K562 (cell line): ENCODE measurements around the gene GRIK1. TPM values are rescaled to one million over a fixed set of nuclear protein-coding genes. Genes with fewer than 3 reads are reported as not detected.
A peak's percentile ranks its signal among the peaks of the same experiment; 100 is the strongest.

Experiments used
- CSDE1 ChIP-seq, 2 experiments: fragments of 450-650 bp; IDR thresholded peaks; 2 replicates each; pipeline ENCODE4 v1.6.1; 2016; ENCODE audit warnings: mild to moderate bottlenecking in 1 of 2
- HMG20B ChIP-seq: fragments of 250-450 bp; sonication (Bioruptor Pico); IDR thresholded peaks from 2 replicates; pipeline ENCODE4 v1.5.0; 2021; ENCODE audit warnings: mild to moderate bottlenecking
- PHB2 ChIP-seq: fragments of 450-650 bp; IDR thresholded peaks from 2 replicates; pipeline ENCODE4 v1.6.1; 2017; ENCODE audit warnings: low read depth
- ZC3H8 ChIP-seq: fragments of 450-650 bp; IDR thresholded peaks from 2 replicates; pipeline ENCODE4 v1.6.1; 2017
- ZNF639 ChIP-seq, 2 experiments: fragments of 200-800 bp in 1 of 2; sonication (Bioruptor generic) in 1 of 2; sonication (generic) in 1 of 2; formaldehyde crosslinking in 1 of 2; IDR thresholded peaks in 1 of 2; conservative IDR thresholded peaks in 1 of 2; 2 replicates each; pipeline versions ENCODE4 v1.5.0 to v1.6.1; 2016 to 2020; ENCODE audit warnings: missing compliant biosample characterization in 1 of 2, missing genetic modification characterization in 1 of 2, missing genetic modification reagents in 1 of 2
- polyA plus RNA-seq, 8 experiments: library from polyadenylated mRNA; depleted of rRNA in 4 of 8; stranded (reverse) in 5 of 8; unstranded in 3 of 8; fragments of >200 nt; fragmentation: Nextera tagmentation in 2 of 8; fragmentation: Illumina TruSeq in 1 of 8; extraction: Ambion mirVana in 2 of 8; extraction: Trizol in 1 of 8; gene quantifications; 2 replicates each; pipeline versions ENCODE4 v1.2.1 to v1.2.3, GENCODE V29; 2011 to 2014; ENCODE audit warnings: inconsistent platforms in 1 of 8, missing spikeins in 1 of 8
- total RNA-seq, 7 experiments: library from RNA; depleted of rRNA in 6 of 7; stranded (reverse); fragments of >200 nt in 6 of 7; fragmentation: Illumina TruSeq in 2 of 7; extraction: Trizol in 2 of 7; gene quantifications; 2 replicates each; pipeline versions ENCODE4 v1.2.1 to v1.2.3, GENCODE V29; 2011 to 2021; ENCODE audit warnings: low replicate concordance in 1 of 7
- TF ChIP-seq, protein P1 (sequence below): fragments of 450-650 bp; IDR thresholded peaks from 2 replicates; pipeline ENCODE4 v1.6.1; 2016
- TF ChIP-seq, protein P2 (sequence below), 3 experiments: fragments of 200-800 bp in 1 of 3; sonication (Bioruptor generic) in 1 of 3; sonication (generic) in 1 of 3; formaldehyde crosslinking in 1 of 3; IDR thresholded peaks; 2 replicates each; pipeline versions ENCODE4 v1.6.1 to v1.8.0; 2016 to 2022; ENCODE audit warnings: mild to moderate bottlenecking in 2 of 3, missing compliant biosample characterization in 2 of 3, missing genetic modification characterization in 2 of 3, missing genetic modification reagents in 1 of 3
- TF ChIP-seq, protein P3 (sequence below): IDR thresholded peaks from 2 replicates; pipeline ENCODE4 v1.6.1; 2016; ENCODE audit warnings: missing genetic modification characterization, missing compliant biosample characterization
- TF ChIP-seq, protein P4 (sequence below): fragments of 200-800 bp; sonication (Bioruptor generic); IDR thresholded peaks from 2 replicates; pipeline ENCODE4 v1.6.1; 2017; ENCODE audit warnings: missing genetic modification characterization, missing compliant biosample characterization

GRIK1 gene
- total and polyA plus RNA-seq, 9 of the 15 experiments (the other 6 are each of a cell fraction or from before 2014, with no cell fraction given): 0.17 to 2.8 (median 0.53) TPM

GRCh38 chr21:29658177-29658933, 281.4 kb downstream of the GRIK1 start (continued):
- TF ChIP-seq ZNF639 (CRISPR knock-in tag; conservative IDR thresholded peaks at IDR 0.05 in 1 of 2, IDR thresholded peaks at IDR 0.05 in 1 of 2) (no peak; a peak in 1 of 4 replicates), PHB2 (no peak), HMG20B (CRISPR knock-in tag) (no peak), ZC3H8 (no peak), CSDE1 (IDR thresholded peaks at IDR 0.05) (no peak)
- TF ChIP-seq, protein P1, sequence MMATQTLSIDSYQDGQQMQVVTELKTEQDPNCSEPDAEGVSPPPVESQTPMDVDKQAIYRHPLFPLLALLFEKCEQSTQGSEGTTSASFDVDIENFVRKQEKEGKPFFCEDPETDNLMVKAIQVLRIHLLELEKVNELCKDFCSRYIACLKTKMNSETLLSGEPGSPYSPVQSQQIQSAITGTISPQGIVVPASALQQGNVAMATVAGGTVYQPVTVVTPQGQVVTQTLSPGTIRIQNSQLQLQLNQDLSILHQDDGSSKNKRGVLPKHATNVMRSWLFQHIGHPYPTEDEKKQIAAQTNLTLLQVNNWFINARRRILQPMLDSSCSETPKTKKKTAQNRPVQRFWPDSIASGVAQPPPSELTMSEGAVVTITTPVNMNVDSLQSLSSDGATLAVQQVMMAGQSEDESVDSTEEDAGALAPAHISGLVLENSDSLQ: peak; percentile 57
- TF ChIP-seq, protein P2, sequence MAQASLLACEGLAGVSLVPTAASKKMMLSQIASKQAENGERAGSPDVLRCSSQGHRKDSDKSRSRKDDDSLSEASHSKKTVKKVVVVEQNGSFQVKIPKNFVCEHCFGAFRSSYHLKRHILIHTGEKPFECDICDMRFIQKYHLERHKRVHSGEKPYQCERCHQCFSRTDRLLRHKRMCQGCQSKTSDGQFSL (CRISPR knock-in tag; IDR thresholded peaks at IDR 0.05): no peak
- TF ChIP-seq, protein P2 (tag; IDR thresholded peaks at IDR 0.05): peak in 1 of 2 experiments; percentile 56; a peak in 1 of 4 replicates
- TF ChIP-seq, protein P3, sequence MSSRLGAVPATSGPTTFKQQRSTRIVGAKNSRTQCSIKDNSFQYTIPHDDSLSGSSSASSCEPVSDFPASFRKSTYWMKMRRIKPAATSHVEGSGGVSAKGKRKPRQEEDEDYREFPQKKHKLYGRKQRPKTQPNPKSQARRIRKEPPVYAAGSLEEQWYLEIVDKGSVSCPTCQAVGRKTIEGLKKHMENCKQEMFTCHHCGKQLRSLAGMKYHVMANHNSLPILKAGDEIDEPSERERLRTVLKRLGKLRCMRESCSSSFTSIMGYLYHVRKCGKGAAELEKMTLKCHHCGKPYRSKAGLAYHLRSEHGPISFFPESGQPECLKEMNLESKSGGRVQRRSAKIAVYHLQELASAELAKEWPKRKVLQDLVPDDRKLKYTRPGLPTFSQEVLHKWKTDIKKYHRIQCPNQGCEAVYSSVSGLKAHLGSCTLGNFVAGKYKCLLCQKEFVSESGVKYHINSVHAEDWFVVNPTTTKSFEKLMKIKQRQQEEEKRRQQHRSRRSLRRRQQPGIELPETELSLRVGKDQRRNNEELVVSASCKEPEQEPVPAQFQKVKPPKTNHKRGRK (tag): no peak
- TF ChIP-seq, protein P4, sequence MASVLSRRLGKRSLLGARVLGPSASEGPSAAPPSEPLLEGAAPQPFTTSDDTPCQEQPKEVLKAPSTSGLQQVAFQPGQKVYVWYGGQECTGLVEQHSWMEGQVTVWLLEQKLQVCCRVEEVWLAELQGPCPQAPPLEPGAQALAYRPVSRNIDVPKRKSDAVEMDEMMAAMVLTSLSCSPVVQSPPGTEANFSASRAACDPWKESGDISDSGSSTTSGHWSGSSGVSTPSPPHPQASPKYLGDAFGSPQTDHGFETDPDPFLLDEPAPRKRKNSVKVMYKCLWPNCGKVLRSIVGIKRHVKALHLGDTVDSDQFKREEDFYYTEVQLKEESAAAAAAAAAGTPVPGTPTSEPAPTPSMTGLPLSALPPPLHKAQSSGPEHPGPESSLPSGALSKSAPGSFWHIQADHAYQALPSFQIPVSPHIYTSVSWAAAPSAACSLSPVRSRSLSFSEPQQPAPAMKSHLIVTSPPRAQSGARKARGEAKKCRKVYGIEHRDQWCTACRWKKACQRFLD: peak; percentile 32
